ENCODE results near the gene TEPSIN.

Gene TEPSIN

DNA sequence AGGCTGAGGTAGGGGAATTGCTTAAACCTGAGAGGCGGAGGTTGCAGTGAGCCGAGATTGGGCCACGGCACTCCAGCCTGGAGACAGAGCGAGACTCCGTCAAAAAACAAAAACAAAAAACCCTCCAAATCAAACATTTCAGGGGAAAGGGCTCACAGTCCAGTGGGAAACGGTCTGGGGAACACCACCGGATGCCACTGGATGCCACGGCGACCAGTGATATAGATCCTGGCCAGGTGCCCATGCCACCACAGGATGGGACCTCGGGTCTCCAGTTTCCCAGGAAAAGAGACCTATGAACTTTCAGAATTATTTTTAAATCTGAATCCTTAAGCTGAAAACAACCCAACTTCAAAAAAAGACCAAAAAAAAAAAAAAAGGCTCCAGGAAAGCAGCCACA lies 28.4 kb downstream of the TEPSIN start:
- Histone ChIP-seq H3K4me3 (replicated peaks; ENCODE audit: insufficient read depth, low read length) (no peak overlapping the region), H3K27me3 (ENCODE audit: insufficient read depth, poor library complexity, severe bottlenecking) (no peaks in the 10 kb centered on the region), H3K27ac (replicated peaks) (no peak overlapping the region)
- no peak for DNase-seq (ENCODE audit: low read depth in 1 of 2, low spot score in 1 of 2)
- TF ChIP-seq GABPA (IDR thresholded peaks at IDR 0.05; ENCODE audit: low read depth) (no peak), SPI1 (IDR thresholded peaks at IDR 0.05; ENCODE audit: borderline replicate concordance, low read depth) (no peak), POLR2AphosphoS5 (IDR thresholded peaks at IDR 0.05; ENCODE audit: low read depth) (no peak)
- TF ChIP-seq, protein P1, sequence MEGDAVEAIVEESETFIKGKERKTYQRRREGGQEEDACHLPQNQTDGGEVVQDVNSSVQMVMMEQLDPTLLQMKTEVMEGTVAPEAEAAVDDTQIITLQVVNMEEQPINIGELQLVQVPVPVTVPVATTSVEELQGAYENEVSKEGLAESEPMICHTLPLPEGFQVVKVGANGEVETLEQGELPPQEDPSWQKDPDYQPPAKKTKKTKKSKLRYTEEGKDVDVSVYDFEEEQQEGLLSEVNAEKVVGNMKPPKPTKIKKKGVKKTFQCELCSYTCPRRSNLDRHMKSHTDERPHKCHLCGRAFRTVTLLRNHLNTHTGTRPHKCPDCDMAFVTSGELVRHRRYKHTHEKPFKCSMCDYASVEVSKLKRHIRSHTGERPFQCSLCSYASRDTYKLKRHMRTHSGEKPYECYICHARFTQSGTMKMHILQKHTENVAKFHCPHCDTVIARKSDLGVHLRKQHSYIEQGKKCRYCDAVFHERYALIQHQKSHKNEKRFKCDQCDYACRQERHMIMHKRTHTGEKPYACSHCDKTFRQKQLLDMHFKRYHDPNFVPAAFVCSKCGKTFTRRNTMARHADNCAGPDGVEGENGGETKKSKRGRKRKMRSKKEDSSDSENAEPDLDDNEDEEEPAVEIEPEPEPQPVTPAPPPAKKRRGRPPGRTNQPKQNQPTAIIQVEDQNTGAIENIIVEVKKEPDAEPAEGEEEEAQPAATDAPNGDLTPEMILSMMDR (IDR thresholded peaks at IDR 0.05; ENCODE audit: insufficient read depth, low read length) = no peak
- TF ChIP-seq, protein P2, sequence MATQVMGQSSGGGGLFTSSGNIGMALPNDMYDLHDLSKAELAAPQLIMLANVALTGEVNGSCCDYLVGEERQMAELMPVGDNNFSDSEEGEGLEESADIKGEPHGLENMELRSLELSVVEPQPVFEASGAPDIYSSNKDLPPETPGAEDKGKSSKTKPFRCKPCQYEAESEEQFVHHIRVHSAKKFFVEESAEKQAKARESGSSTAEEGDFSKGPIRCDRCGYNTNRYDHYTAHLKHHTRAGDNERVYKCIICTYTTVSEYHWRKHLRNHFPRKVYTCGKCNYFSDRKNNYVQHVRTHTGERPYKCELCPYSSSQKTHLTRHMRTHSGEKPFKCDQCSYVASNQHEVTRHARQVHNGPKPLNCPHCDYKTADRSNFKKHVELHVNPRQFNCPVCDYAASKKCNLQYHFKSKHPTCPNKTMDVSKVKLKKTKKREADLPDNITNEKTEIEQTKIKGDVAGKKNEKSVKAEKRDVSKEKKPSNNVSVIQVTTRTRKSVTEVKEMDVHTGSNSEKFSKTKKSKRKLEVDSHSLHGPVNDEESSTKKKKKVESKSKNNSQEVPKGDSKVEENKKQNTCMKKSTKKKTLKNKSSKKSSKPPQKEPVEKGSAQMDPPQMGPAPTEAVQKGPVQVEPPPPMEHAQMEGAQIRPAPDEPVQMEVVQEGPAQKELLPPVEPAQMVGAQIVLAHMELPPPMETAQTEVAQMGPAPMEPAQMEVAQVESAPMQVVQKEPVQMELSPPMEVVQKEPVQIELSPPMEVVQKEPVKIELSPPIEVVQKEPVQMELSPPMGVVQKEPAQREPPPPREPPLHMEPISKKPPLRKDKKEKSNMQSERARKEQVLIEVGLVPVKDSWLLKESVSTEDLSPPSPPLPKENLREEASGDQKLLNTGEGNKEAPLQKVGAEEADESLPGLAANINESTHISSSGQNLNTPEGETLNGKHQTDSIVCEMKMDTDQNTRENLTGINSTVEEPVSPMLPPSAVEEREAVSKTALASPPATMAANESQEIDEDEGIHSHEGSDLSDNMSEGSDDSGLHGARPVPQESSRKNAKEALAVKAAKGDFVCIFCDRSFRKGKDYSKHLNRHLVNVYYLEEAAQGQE (IDR thresholded peaks at IDR 0.05; ENCODE audit: insufficient replicate concordance, low read depth) = no peak

DNA sequence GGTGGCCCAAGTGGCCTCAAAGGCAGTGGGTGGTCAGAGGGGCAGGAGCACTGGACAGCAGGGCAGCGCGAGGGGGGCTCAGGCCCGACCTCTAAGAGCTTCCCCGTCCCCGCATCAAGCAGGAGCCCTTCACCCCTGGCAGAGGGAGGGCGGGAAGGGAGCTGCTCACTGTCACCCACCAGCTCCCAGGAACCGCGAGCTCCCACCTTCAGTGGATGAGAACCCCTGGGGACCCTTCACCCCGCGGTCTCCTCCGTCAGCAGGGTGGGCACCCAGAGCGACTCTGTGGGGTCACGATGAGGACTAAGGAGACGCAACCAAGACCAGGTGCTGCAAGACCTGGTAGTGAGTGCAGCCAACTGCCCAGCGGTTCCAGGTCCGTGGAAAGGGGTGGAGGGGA lies 29.7 kb downstream of the TEPSIN start:
- Histone ChIP-seq H3K27me3 (ENCODE audit: insufficient read depth, poor library complexity, severe bottlenecking) (no peaks in the 10 kb centered on the region), H3K27ac (replicated peaks) (no peak overlapping the region), H3K4me3 (replicated peaks; ENCODE audit: insufficient read depth, low read length) (no peak overlapping the region)
- DNase-seq (ENCODE audit: low read depth in 1 of 2, low spot score in 1 of 2) = no peak
- TF ChIP-seq POLR2AphosphoS5 (IDR thresholded peaks at IDR 0.05; ENCODE audit: low read depth) (no peak), GABPA (IDR thresholded peaks at IDR 0.05; ENCODE audit: low read depth) (no peak), SPI1 (IDR thresholded peaks at IDR 0.05; ENCODE audit: borderline replicate concordance, low read depth) (no peak)
- TF ChIP-seq, protein P1 (IDR thresholded peaks at IDR 0.05; ENCODE audit: insufficient read depth, low read length) = no peak
- TF ChIP-seq, protein P2 (IDR thresholded peaks at IDR 0.05; ENCODE audit: insufficient replicate concordance, low read depth) = no peak

DNA sequence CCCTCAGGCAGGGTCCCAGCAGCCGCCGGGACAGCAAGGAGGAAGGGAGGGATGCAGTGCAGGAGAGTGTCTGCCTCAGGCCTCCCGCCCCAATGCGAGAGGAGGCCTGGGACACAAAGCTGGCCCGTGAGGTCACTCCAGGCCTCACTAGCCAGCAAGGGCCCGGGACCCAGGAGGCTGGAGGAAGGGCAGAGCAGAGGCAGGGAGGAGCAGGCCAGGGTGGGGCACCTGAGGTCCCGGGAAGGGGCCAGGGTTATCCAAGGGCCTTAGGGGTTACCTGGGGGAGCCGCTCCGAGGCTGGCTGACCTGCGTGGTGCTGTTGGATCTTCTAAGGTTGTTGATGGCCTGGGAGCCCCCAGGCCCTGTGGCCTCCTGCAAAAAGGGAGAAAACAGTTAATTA lies 30.2 kb downstream of the TEPSIN start:
- DNase-seq (ENCODE audit: low read depth in 1 of 2, low spot score in 1 of 2) = no peak
- TF ChIP-seq SPI1 (IDR thresholded peaks at IDR 0.05; ENCODE audit: borderline replicate concordance, low read depth) = no peak
- TF ChIP-seq, protein P1 (IDR thresholded peaks at IDR 0.05; ENCODE audit: insufficient read depth, low read length) = no peak
- TF ChIP-seq POLR2AphosphoS5 (IDR thresholded peaks at IDR 0.05; ENCODE audit: low read depth) = no peak
- TF ChIP-seq, protein P2 (IDR thresholded peaks at IDR 0.05; ENCODE audit: insufficient replicate concordance, low read depth) = no peak
- no peak for TF ChIP-seq GABPA (IDR thresholded peaks at IDR 0.05; ENCODE audit: low read depth)
- Histone ChIP-seq H3K4me3 (replicated peaks; ENCODE audit: insufficient read depth, low read length) (no peak overlapping the region), H3K27me3 (ENCODE audit: insufficient read depth, poor library complexity, severe bottlenecking) (no peaks in the 10 kb centered on the region), H3K27ac (replicated peaks) (no peak overlapping the region)
